IMR-90 (cell line): ENCODE data around the gene GAS7. TPM values are rescaled to one million over a fixed set of nuclear protein-coding genes. Genes with fewer than 3 reads are reported as not detected.

Experiments
- ATAC-seq: fragments of 200-7000 bp; cut with Tn5 transposase; 2 replicates; pipeline ENCODE4 v1.9.1; 2020; ENCODE audit warnings: low read depth, mild to moderate bottlenecking, moderate library complexity
- BruUV-seq: library from RNA; stranded (reverse); fragments of 400-500 nt; replicated peaks from 2 replicates; lab custom pipeline; 2021; lab: Mats Ljungman, UMichigan
- CTCF ChIA-PET: fragments of 300-600 bp; formaldehyde crosslinking; extraction: SDS; loops from one replicate; lab custom pipeline; 2021; ENCODE audit warnings: antibody characterized with exemption; lab: Yijun Ruan, JAX
- POLR2A ChIA-PET: fragments of 300-600 bp; sonication (Branson Sonifier 250); formaldehyde crosslinking; loops from one replicate; lab custom pipeline; 2022; ENCODE audit warnings: antibody characterized with exemption; ENCODE audit not compliant: unreplicated experiment; lab: Charles Lee
- DNase-seq: peaks from one replicate; pipeline ENCODE4 v3.0.0; 2013
- H2AFZ ChIP-seq: replicated peaks from 2 replicates; pipeline ENCODE3; 2013; ENCODE audit warnings: low read length, mild to moderate bottlenecking; ENCODE audit not compliant: poor library complexity
- H2AK5ac ChIP-seq: 2 replicates; pipeline ENCODE4 v1.6.1; 2013; ENCODE audit warnings: low read depth, low read length, inconsistent platforms
- H2AK9ac ChIP-seq: replicated peaks from 2 replicates; pipeline ENCODE3; 2013; ENCODE audit warnings: mild to moderate bottlenecking, low read depth, low read length, moderate library complexity; ENCODE audit not compliant: poor library complexity
- H2BK120ac ChIP-seq: 2 replicates; pipeline ENCODE4 v1.6.1; 2013; ENCODE audit warnings: low read depth, low read length, inconsistent platforms
- H2BK15ac ChIP-seq: 3 replicates; pipeline ENCODE4 v1.6.1; 2013; ENCODE audit warnings: low read depth, low read length, inconsistent platforms
- H2BK20ac ChIP-seq: 2 replicates; pipeline ENCODE4 v1.6.1; 2013; ENCODE audit warnings: low read depth, mild to moderate bottlenecking, inconsistent platforms, low read length, moderate library complexity
- H2BK5ac ChIP-seq: 2 replicates; pipeline ENCODE4 v1.6.1; 2013; ENCODE audit warnings: mild to moderate bottlenecking, low read depth, low read length, inconsistent platforms; ENCODE audit not compliant: poor library complexity, severe bottlenecking
- H3K14ac ChIP-seq: replicated peaks from 2 replicates; pipeline ENCODE4 v1.6.1; 2013; ENCODE audit warnings: low read depth, low read length, inconsistent platforms
- H3K18ac ChIP-seq: 2 replicates; pipeline ENCODE4 v1.6.1; 2013; ENCODE audit warnings: low read depth, low read length, control low read depth
- H3K23ac ChIP-seq: 2 replicates; pipeline ENCODE4 v1.6.1; 2013; ENCODE audit warnings: low read depth, low read length, inconsistent platforms
- H3K27ac ChIP-seq: 2 replicates; pipeline ENCODE4 v1.5.1; 2013; ENCODE audit warnings: mild to moderate bottlenecking, control low read depth, low read length; ENCODE audit not compliant: insufficient read depth
- H3K27me3 ChIP-seq: 2 replicates; pipeline ENCODE4 v1.6.1; 2013; ENCODE audit warnings: low read length; ENCODE audit not compliant: control insufficient read depth, insufficient read depth
- H3K36me3 ChIP-seq: 2 replicates; pipeline ENCODE4 v1.6.1; 2013; ENCODE audit warnings: low read length, mixed read lengths; ENCODE audit not compliant: control insufficient read depth, insufficient read depth
- H3K4ac ChIP-seq: 2 replicates; pipeline ENCODE4 v1.6.1; 2013; ENCODE audit warnings: low read depth, low read length, inconsistent platforms
- H3K4me1 ChIP-seq: 2 replicates; pipeline ENCODE4 v1.6.1; 2013; ENCODE audit warnings: low read length, mixed read lengths; ENCODE audit not compliant: control insufficient read depth, insufficient read depth
- H3K4me2 ChIP-seq: 2 replicates; pipeline ENCODE4 v1.6.1; 2013; ENCODE audit warnings: low read depth, mild to moderate bottlenecking, control low read depth, low read length, moderate library complexity
- H3K4me3 ChIP-seq: 2 replicates; pipeline ENCODE4 v1.5.1; 2013; ENCODE audit warnings: low read depth, mild to moderate bottlenecking, control low read depth, low read length, moderate library complexity; ENCODE audit not compliant: insufficient read depth
- H3K56ac ChIP-seq: 2 replicates; pipeline ENCODE4 v1.6.1; 2013; ENCODE audit warnings: low read length, inconsistent platforms; ENCODE audit not compliant: insufficient read depth; ENCODE audit errors: extremely low read depth
- H3K79me1 ChIP-seq, 2 experiments: 2 replicates each; pipeline ENCODE4 v1.6.1; 2013; ENCODE audit warnings: low read length in 2 of 2, inconsistent platforms in 1 of 2, low read depth in 1 of 2
- H3K9ac ChIP-seq: 2 replicates; pipeline ENCODE4 v1.6.1; 2013; ENCODE audit warnings: low read depth, low read length, control low read depth
- H3K9me1 ChIP-seq: 2 replicates; pipeline ENCODE4 v1.6.1; 2013; ENCODE audit warnings: low read length, inconsistent platforms; ENCODE audit not compliant: insufficient read depth
- H3K9me3 ChIP-seq: 2 replicates; pipeline ENCODE4 v1.6.1; 2013; ENCODE audit warnings: low read length; ENCODE audit not compliant: control insufficient read depth, insufficient read depth
- H4K20me1 ChIP-seq: 2 replicates; pipeline ENCODE4 v1.6.1; 2013; ENCODE audit warnings: low read length, inconsistent platforms; ENCODE audit not compliant: insufficient read depth
- H4K5ac ChIP-seq: 2 replicates; pipeline ENCODE4 v1.6.1; 2013; ENCODE audit warnings: mild to moderate bottlenecking, low read depth, low read length, control low read depth
- H4K8ac ChIP-seq, 2 experiments: 2 replicates each; pipeline ENCODE4 v1.6.1; 2013; ENCODE audit warnings: low read depth in 2 of 2, low read length in 2 of 2, control low read depth in 1 of 2, inconsistent platforms in 1 of 2
- H4K91ac ChIP-seq: 2 replicates; pipeline ENCODE4 v1.6.1; 2013; ENCODE audit warnings: low read depth, low read length, inconsistent platforms; ENCODE audit not compliant: insufficient read depth
- CHD1 ChIP-seq: IDR thresholded peaks from 2 replicates; pipeline ENCODE4 v1.6.1; 2012; ENCODE audit warnings: low read depth, low read length, improper control_type of control experiment
- FOS ChIP-seq: fragments of 150-350 bp; IDR thresholded peaks from 2 replicates; pipeline ENCODE4 v1.6.1; 2016; ENCODE audit warnings: low read depth, low read length
- WGBS, 2 experiments: methylation state at CpG; one replicate each; pipeline versions ENCODE4 v1.1.5 to v1.1.7; 2013; ENCODE audit warnings: missing lambda C conversion rate in 2 of 2; ENCODE audit not compliant: insufficient read length in 1 of 2; ENCODE audit errors: extremely low coverage in 2 of 2; 5-methylcytosine and 5-hydroxymethylcytosine counted together
- dilution Hi-C: fragments of 300-500 bp; cut with HindIII; formaldehyde crosslinking; loops from one replicate; pipeline ENCODE4 v1.14.3; 2018; ENCODE audit warnings: low sequenced_read_pairs; ENCODE audit not compliant: unreplicated experiment
- in situ Hi-C: fragments of 300-500 bp; cut with MboI; formaldehyde crosslinking; loops from 3 replicates; pipeline ENCODE4 v1.14.3; 2019; ENCODE audit warnings: low sequenced_read_pairs, inconsistent platforms, mixed read lengths
- intact Hi-C: fragments of 100-400 bp; cut with micrococcal nuclease; formaldehyde crosslinking; loops from 2 replicates; pipeline ENCODE4 v1.10.0; 2022
- polyA plus RNA-seq, 3 experiments: library from polyadenylated mRNA; depleted of rRNA; stranded (reverse); fragments of >200 nt; gene quantifications; 2 replicates each; pipeline ENCODE4 v1.2.3, GENCODE V29; 2012; ENCODE audit warnings: low replicate concordance in 1 of 3
- total RNA-seq: library from RNA; depleted of rRNA; stranded (reverse); fragments of >200 nt; gene quantifications from 2 replicates; pipeline ENCODE4 v1.2.3, GENCODE V29; 2012
- TF ChIP-seq, protein P1 (sequence below): fragments of 150-350 bp; IDR thresholded peaks from 2 replicates; pipeline ENCODE4 v1.6.1; 2017; ENCODE audit warnings: mild to moderate bottlenecking, antibody characterized with exemption, low read length, low read depth

The GAS7 gene
- total and polyA plus RNA-seq, 2 of the 4 experiments (the other 2 are of a cell fraction), result 4.6 to 5.0 TPM

DNA sequence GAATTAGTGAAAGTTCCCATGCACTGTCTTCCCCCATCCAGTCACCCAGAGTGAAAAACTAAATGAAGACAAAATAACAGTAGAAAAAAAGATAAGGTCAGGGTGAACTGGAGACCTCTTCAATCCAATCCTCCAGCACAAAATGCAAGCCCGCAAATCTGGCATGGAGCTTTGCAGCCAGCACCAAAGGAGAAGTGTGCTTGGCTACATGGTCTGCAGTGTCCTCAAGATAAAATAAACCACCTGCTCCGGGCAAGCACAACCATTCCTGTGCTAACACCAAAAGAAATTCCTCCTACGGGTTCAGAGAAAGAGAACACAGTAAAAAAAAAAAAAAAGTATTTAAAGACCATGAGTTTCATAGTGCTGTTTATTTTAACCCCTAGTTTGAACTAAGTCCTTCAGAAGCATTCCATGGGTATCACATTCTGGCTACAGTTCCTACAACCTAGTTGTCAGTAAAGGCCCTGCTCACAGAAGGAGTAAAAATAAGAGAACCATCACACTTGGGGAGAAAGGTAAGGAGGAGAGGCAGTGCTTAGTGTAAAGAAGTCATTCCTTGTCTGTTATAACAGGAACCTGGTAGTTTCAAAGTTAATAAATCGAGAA is 109.1 kb downstream of the GAS7 start:
- peaks cover 14% of the 10 kb centered on the region for H3K4me1 ChIP-seq
- intact Hi-C loops (no loop called here), in situ Hi-C loops (no loop called here), dilution Hi-C loops (no loop called here)
- no peaks in the 10 kb centered on the region for H3K27me3 ChIP-seq
- H3K23ac ChIP-seq, result no peak overlapping the region
- no peak overlapping the region for H3K9ac ChIP-seq
- no peak overlapping the region for H2BK15ac ChIP-seq
- WGBS, 2 experiments, result no CpG with 5 or more reads among the region's 4 CpGs
- H2BK5ac ChIP-seq, result no peak overlapping the region
- H2AFZ ChIP-seq, result peak overlapping the region; percentile 60
- no peak overlapping the region for H4K8ac ChIP-seq
- no peak overlapping the region for H3K27ac ChIP-seq
- no peak overlapping the region for H3K4me3 ChIP-seq
- no peak overlapping the region for H2BK120ac ChIP-seq
- no peak overlapping the region for H3K18ac ChIP-seq
- CTCF ChIA-PET, result no interaction called here
- no peak overlapping the region for H3K4ac ChIP-seq
- H2AK9ac ChIP-seq, result no peak overlapping the region
- no peak overlapping the region for H2AK5ac ChIP-seq
- H3K36me3 ChIP-seq, result no peaks in the 10 kb centered on the region
- no peak overlapping the region; the same call in 1 of the 2 replicates for H4K91ac ChIP-seq
- peaks cover 7% of the 10 kb centered on the region; the same call in 1 of the 2 replicates for H3K9me1 ChIP-seq
- no peak overlapping the region for H3K56ac ChIP-seq
- H3K9me3 ChIP-seq, result peaks cover 8% of the 10 kb centered on the region
- no peaks in the 10 kb centered on the region for H4K20me1 ChIP-seq
- peak; percentile 54 for ATAC-seq
- no peak overlapping the region for H3K14ac ChIP-seq
- TF ChIP-seq CHD1, result no peak
- TF ChIP-seq FOS, result no peak
- TF ChIP-seq, protein P1, sequence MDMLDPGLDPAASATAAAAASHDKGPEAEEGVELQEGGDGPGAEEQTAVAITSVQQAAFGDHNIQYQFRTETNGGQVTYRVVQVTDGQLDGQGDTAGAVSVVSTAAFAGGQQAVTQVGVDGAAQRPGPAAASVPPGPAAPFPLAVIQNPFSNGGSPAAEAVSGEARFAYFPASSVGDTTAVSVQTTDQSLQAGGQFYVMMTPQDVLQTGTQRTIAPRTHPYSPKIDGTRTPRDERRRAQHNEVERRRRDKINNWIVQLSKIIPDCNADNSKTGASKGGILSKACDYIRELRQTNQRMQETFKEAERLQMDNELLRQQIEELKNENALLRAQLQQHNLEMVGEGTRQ, result no peak
- DNase-seq, result peak; percentile 36
- POLR2A ChIA-PET, result no interaction called here
- H3K79me1 ChIP-seq, result 0 out of 4 replicates have a peak, but pooled peaks cover 0 to 3% of the 10 kb centered on the region in 2 experiments
- BruUV-seq, result no TSS peak
- no peak overlapping the region for H2BK20ac ChIP-seq
- H3K4me2 ChIP-seq, result no peak overlapping the region
- no peak overlapping the region for H4K5ac ChIP-seq
